Effector memory CD8-positive, alpha-beta T cell (primary cell): Measurements from ENCODE around the gene EVL.

Experiments used
- ATAC-seq: fragments of 150-1000 bp; cut with Tn5 transposase; replicated peaks from 2 replicates; pipeline ENCODE4 v1.10.0; 2021; ENCODE audit warnings: mild to moderate bottlenecking, moderate library complexity
- DNase-seq, 3 experiments: peaks; one replicate each; pipeline ENCODE4 v3.0.0; 2021
- H3K27ac Mint-ChIP-seq, 2 donors: one replicate each; pipeline ENCODE4 v1.8.0; 2022; ENCODE audit warnings: mild to moderate bottlenecking in 2 of 2, mixed read lengths in 2 of 2, moderate library complexity in 2 of 2
- H3K27me3 Mint-ChIP-seq, 2 donors: one replicate each; pipeline ENCODE4 v1.8.0; 2022; ENCODE audit warnings: mixed read lengths in 2 of 2
- H3K36me3 Mint-ChIP-seq: one replicate; pipeline ENCODE4 v1.8.0; 2022; ENCODE audit warnings: mild to moderate bottlenecking, moderate library complexity, mixed read lengths; ENCODE audit not compliant: insufficient read depth
- H3K4me1 Mint-ChIP-seq, 2 donors: one replicate each; pipeline ENCODE4 v1.8.0; 2022; ENCODE audit warnings: low read depth in 2 of 2, mixed read lengths in 2 of 2
- H3K4me3 Mint-ChIP-seq, 2 donors: one replicate each; pipeline ENCODE4 v1.8.0; 2022; ENCODE audit warnings: mild to moderate bottlenecking in 2 of 2, mixed read lengths in 2 of 2, moderate library complexity in 2 of 2
- H3K9me3 Mint-ChIP-seq, 2 donors: one replicate each; pipeline ENCODE4 v1.8.0; 2022; ENCODE audit warnings: mixed read lengths in 2 of 2

Gene EVL

DNA sequence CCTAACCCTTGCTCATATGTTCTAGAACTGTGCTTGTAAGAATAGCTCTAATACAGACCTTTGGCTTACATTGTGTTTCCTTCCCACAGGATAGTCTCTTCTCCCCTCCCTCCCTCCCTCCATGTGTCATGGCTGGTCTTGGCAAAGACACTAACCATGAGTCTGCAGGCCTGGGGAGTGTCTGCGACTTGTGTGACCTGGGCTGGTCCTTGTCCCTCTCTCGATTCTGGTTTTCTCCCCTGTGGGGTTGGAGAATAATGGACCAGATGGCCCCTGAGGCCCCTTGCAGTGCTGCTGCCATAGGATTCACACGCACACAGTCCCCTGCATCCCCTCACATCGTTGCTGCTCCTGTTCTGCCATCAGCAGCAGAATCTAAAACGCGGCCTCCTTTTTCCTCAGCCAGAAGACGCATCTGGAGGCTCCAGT lies 64.0 kb downstream of the EVL start:
- Mint-ChIP-seq H3K9me3 (no peaks in the 10 kb centered on the region), H3K27me3 (no peaks in the 10 kb centered on the region), H3K4me1 (peaks cover 9 to 17% of the 10 kb centered on the region in 2 donors), H3K4me3 (no peak overlapping the region), H3K27ac (peak overlapping the region; percentile 20 to 79), H3K36me3 (peaks cover 85% of the 10 kb centered on the region)
- DNase-seq: no peak
- ATAC-seq: no peak

DNA sequence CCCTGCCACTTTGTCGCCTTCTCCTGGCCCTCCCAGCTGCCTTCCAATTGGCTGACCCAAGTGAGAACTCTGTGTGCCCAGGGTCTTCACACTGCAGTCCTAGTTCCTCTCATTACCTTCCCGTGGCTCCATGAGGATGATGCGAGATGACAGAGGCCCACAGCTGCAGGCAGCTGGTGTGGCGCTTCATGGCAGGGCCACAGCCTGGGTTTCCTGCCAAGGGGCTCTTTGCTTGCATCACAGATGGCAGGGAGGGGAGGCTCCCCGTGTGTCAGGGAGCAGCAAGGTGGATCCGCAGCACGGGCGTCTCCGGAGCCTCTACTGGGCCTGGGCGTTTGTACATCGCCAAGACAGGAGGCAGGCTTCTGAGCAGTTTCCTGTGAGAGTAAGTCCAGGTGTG lies 65.3 kb downstream of the EVL start:
- no peaks in the 10 kb centered on the region for H3K9me3 Mint-ChIP-seq
- peaks cover 9 to 12% of the 10 kb centered on the region in 2 donors for H3K4me1 Mint-ChIP-seq
- no peak for ATAC-seq
- peak overlapping the region; percentile 20 to 85 for H3K27ac Mint-ChIP-seq
- H3K27me3 Mint-ChIP-seq: no peaks in the 10 kb centered on the region
- no peak overlapping the region for H3K4me3 Mint-ChIP-seq
- peaks cover 83% of the 10 kb centered on the region for H3K36me3 Mint-ChIP-seq
- DNase-seq: no peak

DNA sequence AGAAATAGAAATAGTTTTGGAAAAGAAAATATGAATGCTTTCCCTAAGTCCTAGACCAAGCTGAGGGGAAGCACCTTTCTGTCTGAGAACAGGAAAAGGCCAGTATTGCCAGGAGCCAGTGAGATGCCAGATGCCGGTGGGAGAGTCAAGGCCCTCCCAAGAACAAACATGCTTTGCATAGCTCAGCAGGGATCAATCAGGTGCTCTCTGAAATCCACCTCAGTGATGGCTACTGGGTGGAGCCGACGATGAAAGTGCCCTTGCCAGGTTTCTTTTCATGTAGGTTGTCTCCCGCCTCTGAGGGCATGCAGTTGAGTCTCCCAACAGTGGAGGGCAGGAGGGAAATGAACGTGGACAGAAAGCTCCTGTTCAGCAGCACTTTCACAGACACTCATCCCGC lies 66.0 kb downstream of the EVL start:
- Mint-ChIP-seq H3K27ac (peak overlapping the region; percentile 49 to 85), H3K4me3 (no peak overlapping the region), H3K9me3 (no peaks in the 10 kb centered on the region), H3K36me3 (peaks cover 83% of the 10 kb centered on the region), H3K4me1 (peaks cover 9 to 12% of the 10 kb centered on the region in 2 donors), H3K27me3 (no peaks in the 10 kb centered on the region)
- DNase-seq: no peak
- ATAC-seq: no peak

DNA sequence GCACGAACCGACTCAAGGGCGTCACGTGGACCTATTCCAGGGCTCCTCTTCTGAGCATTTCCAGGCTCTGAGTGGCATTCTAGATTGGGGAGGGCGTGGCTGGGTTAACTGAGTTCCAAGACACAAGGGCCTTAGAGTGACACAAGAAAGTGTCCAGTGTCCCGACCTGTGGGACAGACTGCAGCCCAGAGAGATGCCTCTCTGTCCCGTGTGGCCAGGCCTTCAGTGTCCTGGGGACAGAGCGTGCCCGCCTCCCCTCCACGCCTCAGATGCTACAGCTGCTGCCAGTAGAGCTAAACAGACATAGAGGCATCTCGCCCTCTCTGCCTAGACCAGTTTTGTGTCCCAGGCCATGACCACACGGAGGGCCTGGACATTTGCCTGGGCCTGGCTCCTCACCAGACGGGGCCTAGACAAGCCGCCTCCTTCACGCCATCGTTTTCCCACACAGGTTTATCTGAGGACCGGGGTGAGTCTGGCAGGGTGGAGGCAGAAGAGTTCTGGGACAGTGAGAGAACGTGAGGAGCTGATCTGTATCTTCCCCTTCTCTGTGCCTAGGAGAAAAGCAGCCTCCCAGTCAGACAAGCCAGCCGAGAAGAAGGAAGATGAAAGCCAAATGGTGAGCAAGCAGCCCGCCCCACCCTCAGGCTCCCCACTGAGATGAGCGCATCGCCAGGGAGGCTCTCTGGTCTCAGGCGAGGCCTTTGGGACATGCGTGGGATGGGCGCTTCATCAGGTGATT lies 67.1 kb downstream of the EVL start:
- ATAC-seq (no peak), DNase-seq (no peak)
- Mint-ChIP-seq H3K9me3 (no peaks in the 10 kb centered on the region), H3K27ac (peak overlapping the region in 1 of 2 donors; percentile 46), H3K27me3 (no peaks in the 10 kb centered on the region), H3K36me3 (peaks cover 92% of the 10 kb centered on the region), H3K4me1 (peaks cover 8 to 12% of the 10 kb centered on the region in 2 donors), H3K4me3 (no peak overlapping the region)

DNA sequence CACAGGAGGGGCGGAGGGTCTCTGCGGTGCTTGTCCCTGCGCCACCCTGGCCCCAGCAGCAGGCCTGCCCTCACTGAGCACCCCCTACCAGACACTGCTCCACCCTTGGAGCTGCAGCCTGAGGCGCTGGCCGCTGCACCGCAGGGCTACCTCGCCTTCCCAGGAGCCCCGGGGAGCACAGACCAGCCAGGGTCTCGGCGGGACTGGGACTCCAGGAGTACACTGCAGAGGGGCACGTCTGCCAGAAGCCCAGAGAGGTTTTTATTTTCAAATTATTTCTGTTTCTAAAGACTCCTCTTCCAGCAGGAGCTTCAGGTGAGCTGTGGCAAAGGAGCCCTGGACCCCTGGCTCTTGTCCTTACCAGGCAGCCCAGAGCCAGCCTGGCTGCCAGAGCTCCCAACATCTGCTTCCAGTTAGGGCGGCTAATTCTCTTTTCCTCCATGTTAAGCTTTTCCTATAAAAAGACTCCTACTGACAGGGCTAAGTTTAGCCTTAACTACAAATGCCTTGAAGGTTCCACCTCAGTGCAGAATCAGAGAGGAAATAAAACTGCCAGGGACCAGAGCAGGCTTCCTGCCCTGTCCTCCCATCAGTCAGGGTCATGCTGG lies 67.8 kb downstream of the EVL start:
- Mint-ChIP-seq H3K4me1 (peaks cover 5 to 8% of the 10 kb centered on the region in 2 donors), H3K27ac (peak overlapping the region in 1 of 2 donors; percentile 46), H3K36me3 (peaks cover 91% of the 10 kb centered on the region), H3K27me3 (no peaks in the 10 kb centered on the region), H3K4me3 (no peak overlapping the region), H3K9me3 (no peaks in the 10 kb centered on the region)
- ATAC-seq (no peak), DNase-seq (no peak)

DNA sequence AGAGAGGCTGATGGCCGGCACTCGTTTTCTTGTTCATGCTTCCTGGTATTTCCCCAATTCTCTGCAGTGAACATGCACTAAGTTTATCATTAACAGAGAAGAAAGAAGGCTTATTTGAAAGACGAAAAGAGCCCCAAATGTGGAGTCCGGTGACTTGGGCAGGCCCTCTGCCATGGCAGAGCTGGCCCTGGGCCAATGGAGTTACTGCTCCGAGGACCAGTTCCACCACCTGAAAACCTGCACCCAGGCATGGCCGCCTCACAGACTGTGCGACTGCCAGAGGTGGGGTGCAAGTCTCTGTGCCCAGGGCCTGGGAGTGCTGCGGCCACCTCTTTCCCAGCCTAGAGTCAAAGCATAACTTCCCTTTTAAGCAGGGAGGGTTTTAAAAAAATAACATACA lies 69.4 kb downstream of the EVL start:
- ATAC-seq (no peak), DNase-seq (no peak)
- no peak overlapping the region for H3K4me3 Mint-ChIP-seq
- H3K27me3 Mint-ChIP-seq: no peaks in the 10 kb centered on the region
- peak overlapping the region in 1 of 2 donors; percentile 26 for H3K27ac Mint-ChIP-seq
- H3K36me3 Mint-ChIP-seq: peaks cover 96% of the 10 kb centered on the region
- peaks cover 10 to 14% of the 10 kb centered on the region in 2 donors for H3K4me1 Mint-ChIP-seq
- H3K9me3 Mint-ChIP-seq: no peaks in the 10 kb centered on the region

DNA sequence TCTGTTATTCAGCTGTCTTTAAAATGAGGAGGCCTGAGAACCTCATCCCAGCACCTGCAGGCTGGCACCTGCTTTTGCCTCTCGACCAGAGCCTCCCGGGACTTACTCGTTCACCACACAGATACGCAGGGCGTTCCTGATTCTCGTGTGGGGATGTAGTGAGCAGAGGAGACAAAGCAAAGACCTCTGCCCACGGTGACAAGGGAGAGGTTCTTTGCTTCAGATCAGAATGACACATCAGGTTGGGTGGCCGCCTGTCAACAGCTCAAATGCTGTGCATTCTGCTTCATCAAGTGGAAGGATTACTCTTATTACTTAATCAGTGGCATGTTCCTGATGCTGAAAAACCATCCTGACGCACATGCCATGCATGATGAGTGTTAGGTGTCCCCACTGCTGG lies 69.9 kb downstream of the EVL start:
- Mint-ChIP-seq H3K36me3 (peaks cover 96% of the 10 kb centered on the region), H3K4me1 (peaks cover 12 to 14% of the 10 kb centered on the region in 2 donors), H3K4me3 (no peak overlapping the region), H3K27me3 (no peaks in the 10 kb centered on the region), H3K27ac (no peak overlapping the region), H3K9me3 (no peaks in the 10 kb centered on the region)
- ATAC-seq: no peak
- DNase-seq: no peak

DNA sequence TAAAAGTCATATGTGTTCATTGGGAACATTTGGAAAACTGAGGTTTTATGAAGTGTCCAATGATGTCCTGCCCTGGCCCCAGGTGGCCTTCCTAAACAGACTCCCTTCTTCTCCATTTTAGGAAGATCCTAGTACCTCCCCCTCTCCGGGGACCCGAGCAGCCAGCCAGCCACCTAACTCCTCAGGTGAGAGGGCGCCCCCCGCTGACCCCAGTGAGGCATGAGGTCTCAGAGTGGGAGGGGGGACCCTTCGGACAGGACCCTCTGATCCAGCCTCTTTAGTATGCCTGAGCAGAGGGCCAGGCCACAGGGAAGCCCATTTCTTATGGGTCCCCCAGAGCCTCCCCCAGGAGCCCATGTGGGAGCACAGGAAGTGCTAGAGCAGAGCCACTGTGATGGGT lies 70.6 kb downstream of the EVL start:
- Mint-ChIP-seq H3K4me1 (peaks cover 9 to 12% of the 10 kb centered on the region in 2 donors), H3K36me3 (peaks cover 96% of the 10 kb centered on the region), H3K27me3 (no peaks in the 10 kb centered on the region), H3K27ac (peak overlapping the region in 1 of 2 donors; percentile 77), H3K4me3 (no peak overlapping the region), H3K9me3 (no peaks in the 10 kb centered on the region)
- ATAC-seq (no peak), DNase-seq (no peak)

DNA sequence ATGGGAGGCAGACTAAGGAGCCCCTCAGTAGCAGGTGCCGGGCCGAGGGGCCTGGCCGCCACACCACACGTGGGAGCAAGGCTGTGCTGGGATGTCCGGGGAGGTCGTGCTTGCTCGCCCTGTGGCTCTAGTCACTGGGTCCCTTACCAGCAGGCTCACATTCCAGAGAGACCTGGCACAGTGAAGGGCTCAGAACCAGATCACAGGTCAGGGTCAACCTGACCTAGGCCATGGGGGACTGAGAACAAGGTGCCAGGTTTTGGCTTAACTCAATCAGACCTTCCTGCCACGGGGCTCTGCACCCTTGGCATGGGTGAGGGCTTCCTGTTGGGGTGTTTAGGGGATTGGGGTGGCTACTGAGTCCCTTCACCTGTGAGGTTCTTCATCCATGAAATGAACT lies 72.0 kb downstream of the EVL start:
- peaks cover 93% of the 10 kb centered on the region for H3K36me3 Mint-ChIP-seq

DNA sequence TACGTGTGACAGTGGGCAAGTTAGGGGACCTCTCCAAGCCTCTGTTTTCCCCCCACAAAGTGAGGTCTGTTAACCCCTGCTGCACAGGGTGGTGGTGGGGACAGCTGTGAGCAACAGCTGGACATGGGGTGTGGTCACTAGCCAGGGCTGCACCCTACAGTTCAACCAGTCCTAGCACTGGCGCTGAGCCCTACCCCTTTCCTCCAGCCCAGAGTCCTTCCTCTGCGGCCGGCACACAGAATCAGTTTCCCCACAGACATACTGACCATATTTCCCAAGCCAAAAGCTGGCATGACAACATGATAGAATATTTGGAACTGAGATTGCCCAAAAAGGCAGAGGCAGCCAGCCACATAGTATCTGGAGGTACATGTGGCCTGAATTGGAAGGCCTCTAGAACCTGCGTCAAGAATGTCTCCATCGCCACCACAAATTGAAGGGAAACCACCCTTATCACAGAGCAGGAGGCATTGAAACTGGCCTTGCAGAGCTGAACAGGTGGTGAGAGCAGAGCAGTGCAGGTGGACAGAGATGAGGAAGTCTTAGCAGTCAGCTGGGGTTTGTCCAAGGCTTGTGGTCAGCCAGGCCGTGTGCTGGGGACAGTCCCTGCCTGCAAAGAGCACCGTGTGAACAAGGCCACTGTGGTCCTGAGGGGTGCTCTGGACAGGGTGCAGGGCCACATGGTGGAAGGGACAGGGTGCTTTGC lies 73.0 kb downstream of the EVL start:
- no peak for ATAC-seq
- H3K9me3 Mint-ChIP-seq: no peaks in the 10 kb centered on the region
- no peaks in the 10 kb centered on the region for H3K27me3 Mint-ChIP-seq
- H3K36me3 Mint-ChIP-seq: peaks cover 85% of the 10 kb centered on the region
- DNase-seq: no peak
- peak overlapping the region; percentile 55 to 73 for H3K27ac Mint-ChIP-seq
- no peak overlapping the region for H3K4me3 Mint-ChIP-seq
- peaks cover 10% of the 10 kb centered on the region in 2 donors for H3K4me1 Mint-ChIP-seq

More for the DNA sequence above, 72.0 kb downstream of the EVL start:
- DNase-seq (no peak), ATAC-seq (no peak)
- H3K9me3 Mint-ChIP-seq: no peaks in the 10 kb centered on the region
- no peak overlapping the region for H3K4me3 Mint-ChIP-seq
- peak overlapping the region in 1 of 2 donors; percentile 77 for H3K27ac Mint-ChIP-seq
- H3K4me1 Mint-ChIP-seq: peaks cover 7 to 8% of the 10 kb centered on the region in 2 donors
- no peaks in the 10 kb centered on the region for H3K27me3 Mint-ChIP-seq

DNA sequence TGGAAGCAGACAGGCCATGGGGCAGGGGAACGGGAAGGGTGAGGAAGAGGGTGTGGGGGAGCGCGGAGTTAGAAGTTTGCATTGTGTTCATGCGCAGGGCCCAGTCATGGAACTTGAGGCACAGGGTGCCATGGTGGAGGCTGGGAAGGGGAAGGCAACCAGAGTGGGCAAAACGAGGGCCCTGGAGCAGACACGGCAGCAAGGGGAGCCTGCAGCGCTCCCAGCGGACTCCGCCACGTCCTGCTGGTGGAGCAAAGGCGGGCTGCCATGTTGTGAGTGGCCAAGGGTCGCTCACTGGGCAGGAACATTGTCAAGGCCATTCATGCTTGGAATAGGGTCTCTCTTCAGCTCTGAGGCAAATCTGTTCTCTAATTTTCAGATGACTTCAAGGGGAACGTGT lies 73.7 kb downstream of the EVL start:
- DNase-seq (no peak), ATAC-seq (no peak)
- Mint-ChIP-seq H3K9me3 (no peaks in the 10 kb centered on the region), H3K4me3 (no peak overlapping the region), H3K27ac (peak overlapping the region; percentile 55 to 73), H3K4me1 (peaks cover 10% of the 10 kb centered on the region in 2 donors), H3K36me3 (peaks cover 82% of the 10 kb centered on the region), H3K27me3 (no peaks in the 10 kb centered on the region)

DNA sequence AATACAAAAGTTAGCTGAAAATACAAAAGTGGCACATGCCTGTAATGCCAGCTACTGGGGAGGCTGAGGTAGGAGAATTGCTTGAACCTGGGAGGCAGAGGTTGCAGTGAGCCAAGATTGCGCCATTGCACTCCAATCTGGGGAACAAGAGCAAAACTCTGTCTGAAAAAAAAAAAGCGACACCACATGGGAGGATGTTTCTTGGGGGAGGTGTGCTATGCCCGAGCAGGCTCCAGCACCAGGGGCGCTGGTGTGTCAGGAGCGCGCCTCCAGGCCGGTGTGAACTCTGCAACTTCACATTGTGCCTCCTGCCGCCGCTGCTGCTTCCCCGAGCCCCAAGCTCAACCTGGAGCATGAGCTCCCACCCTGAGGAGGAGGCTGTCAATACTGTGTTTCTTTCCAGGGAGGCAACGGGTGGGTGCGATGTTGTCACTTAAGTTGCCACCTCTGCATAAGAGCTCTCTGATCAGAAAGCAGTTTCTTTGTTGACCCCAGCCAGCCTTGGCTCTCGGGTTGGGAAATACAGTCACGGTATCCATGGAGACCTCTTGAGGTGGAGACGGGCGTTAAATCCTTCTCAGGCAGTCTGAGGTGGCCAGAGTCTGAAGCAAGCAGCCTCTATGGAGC lies 75.3 kb downstream of the EVL start:
- DNase-seq: no peak
- no peak overlapping the region for H3K4me3 Mint-ChIP-seq
- H3K4me1 Mint-ChIP-seq: peaks cover 10% of the 10 kb centered on the region in 2 donors
- H3K27me3 Mint-ChIP-seq: no peaks in the 10 kb centered on the region
- H3K36me3 Mint-ChIP-seq: peaks cover 71% of the 10 kb centered on the region
- H3K9me3 Mint-ChIP-seq: no peaks in the 10 kb centered on the region
- no peak for ATAC-seq
- H3K27ac Mint-ChIP-seq: peak overlapping the region in 1 of 2 donors; percentile 75

DNA sequence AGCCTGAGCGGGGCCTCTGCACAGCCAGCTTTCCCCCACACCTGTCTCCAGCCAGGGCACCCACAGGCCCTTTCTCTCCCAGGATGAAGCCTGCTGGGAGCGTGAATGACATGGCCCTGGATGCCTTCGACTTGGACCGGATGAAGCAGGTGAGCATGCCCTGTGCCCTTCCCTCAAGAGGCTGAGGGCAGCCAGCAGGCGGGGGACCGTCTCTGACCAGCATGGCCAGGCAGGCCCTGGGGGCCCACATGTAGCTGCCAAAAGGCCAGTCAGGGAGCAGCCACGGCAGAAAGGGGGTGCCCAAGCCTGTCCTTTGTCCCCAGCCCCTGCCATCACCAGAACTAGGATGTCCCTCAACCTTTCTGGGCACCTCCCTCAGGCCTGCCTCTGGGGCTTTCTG lies 75.9 kb downstream of the EVL start:
- no peak for DNase-seq
- Mint-ChIP-seq H3K27ac (peak overlapping the region in 1 of 2 donors; percentile 75), H3K27me3 (no peaks in the 10 kb centered on the region), H3K4me1 (peaks cover 10 to 12% of the 10 kb centered on the region in 2 donors), H3K9me3 (no peaks in the 10 kb centered on the region), H3K4me3 (no peak overlapping the region), H3K36me3 (peaks cover 71% of the 10 kb centered on the region)
- ATAC-seq: no peak
